B cell (primary cell): ENCODE results near the gene LIPC.

Experiments used
- CTCF ChIP-seq: fragments of 200-600 bp; IDR thresholded peaks from one replicate; pipeline ENCODE4 v1.8.0; 2022; ENCODE audit warnings: antibody characterized with exemption, mild to moderate bottlenecking
- EZH2 ChIP-seq: IDR thresholded peaks from 2 replicates; pipeline ENCODE4 v1.6.1; 2012; ENCODE audit warnings: borderline replicate concordance, low read depth, mild to moderate bottlenecking, moderate library complexity, low read length; ENCODE audit not compliant: insufficient read depth, poor library complexity, severe bottlenecking

GRCh38 chr15:58608129-58608590, 176.4 kb downstream of the LIPC start:
- TF ChIP-seq CTCF (no peak), EZH2 (no peak)
